ENCODE measurements around the gene SAXO1.

The SAXO1 gene

GRCh38 chr9:18989865-18990264, 43.1 kb downstream of the SAXO1 start:
- DNase-seq (ENCODE audit: low read depth, low spot score) = no peak
- in situ Hi-C loops (cut with HindIII; ENCODE audit: low sequenced_read_pairs) = no loop called here
- TF ChIP-seq CTCF (IDR thresholded peaks at IDR 0.05; ENCODE audit: low read depth, low read length) = no peak
- no peak overlapping the region for H3K4me3 ChIP-seq (ENCODE audit: low read depth, low read length)

GRCh38 chr9:18989097-18989496, 43.9 kb downstream of the SAXO1 start:
- DNase-seq (ENCODE audit: low read depth, low spot score) = no peak
- TF ChIP-seq CTCF (IDR thresholded peaks at IDR 0.05; ENCODE audit: low read depth, low read length) = no peak
- no peak overlapping the region for H3K4me3 ChIP-seq (ENCODE audit: low read depth, low read length)
- in situ Hi-C loops (cut with HindIII; ENCODE audit: low sequenced_read_pairs) = no loop called here

- H3K4me3 ChIP-seq (ENCODE audit: low read depth, low read length) = no peak overlapping the region
- in situ Hi-C loops (cut with HindIII; ENCODE audit: low sequenced_read_pairs) = no loop called here
- DNase-seq (ENCODE audit: low read depth, low spot score) = no peak
- no peak for TF ChIP-seq CTCF (IDR thresholded peaks at IDR 0.05; ENCODE audit: low read depth, low read length)
These were observed 45.0 kb downstream of the SAXO1 start for GRCh38 chr9:18988003-18988402.

- H3K4me3 ChIP-seq (ENCODE audit: low read depth, low read length) = no peak overlapping the region
- no peak for TF ChIP-seq CTCF (IDR thresholded peaks at IDR 0.05; ENCODE audit: low read depth, low read length)
- no peak for DNase-seq (ENCODE audit: low read depth, low spot score)
- in situ Hi-C loops (cut with HindIII; ENCODE audit: low sequenced_read_pairs) = no loop called here
These were observed 47.0 kb downstream of the SAXO1 start for GRCh38 chr9:18985996-18986395.

- no peak for DNase-seq (ENCODE audit: low read depth, low spot score)
- in situ Hi-C loops (cut with HindIII; ENCODE audit: low sequenced_read_pairs) = no loop called here
These were observed 47.5 kb downstream of the SAXO1 start for GRCh38 chr9:18985464-18985951.

GRCh38 chr9:18982262-18982620, 50.8 kb downstream of the SAXO1 start:
- in situ Hi-C loops (cut with HindIII; ENCODE audit: low sequenced_read_pairs) = no loop called here
- DNase-seq (ENCODE audit: low read depth, low spot score) = no peak
- no peak for TF ChIP-seq CTCF (IDR thresholded peaks at IDR 0.05; ENCODE audit: low read depth, low read length)

More at GRCh38 chr9:18985464-18985951, 47.5 kb downstream of the SAXO1 start:
- TF ChIP-seq CTCF (IDR thresholded peaks at IDR 0.05; ENCODE audit: low read depth, low read length) = no peak
- no peak overlapping the region for H3K4me3 ChIP-seq (ENCODE audit: low read depth, low read length)

More at GRCh38 chr9:18982262-18982620, 50.8 kb downstream of the SAXO1 start:
- H3K4me3 ChIP-seq (ENCODE audit: low read depth, low read length) = no peak overlapping the region

Data from astrocyte of the spinal cord (primary cell).